ENCODE measurements around the gene EIF6. TPM values are rescaled to one million over a fixed set of nuclear protein-coding genes. Genes with fewer than 3 reads are reported as not detected.
A peak's percentile ranks its signal among the peaks of the same experiment; 100 is the strongest.
"Not testable (repeated sequence)": the region's sequence is repeated elsewhere in the genome, so short reads cannot be mapped to it uniquely, and the experiment has no call there.

The EIF6 gene
- total and polyA plus RNA-seq, 4 donors: 60.8 to 160 (median 106) TPM

- no peak for TF ChIP-seq GABPA (IDR thresholded peaks at IDR 0.05 in 1 of 2, conservative IDR thresholded peaks at IDR 0.05 in 1 of 2)
Measured at GRCh38 chr20:35263532-35264341, 20.8 kb downstream of the EIF6 start (continued).

DNA sequence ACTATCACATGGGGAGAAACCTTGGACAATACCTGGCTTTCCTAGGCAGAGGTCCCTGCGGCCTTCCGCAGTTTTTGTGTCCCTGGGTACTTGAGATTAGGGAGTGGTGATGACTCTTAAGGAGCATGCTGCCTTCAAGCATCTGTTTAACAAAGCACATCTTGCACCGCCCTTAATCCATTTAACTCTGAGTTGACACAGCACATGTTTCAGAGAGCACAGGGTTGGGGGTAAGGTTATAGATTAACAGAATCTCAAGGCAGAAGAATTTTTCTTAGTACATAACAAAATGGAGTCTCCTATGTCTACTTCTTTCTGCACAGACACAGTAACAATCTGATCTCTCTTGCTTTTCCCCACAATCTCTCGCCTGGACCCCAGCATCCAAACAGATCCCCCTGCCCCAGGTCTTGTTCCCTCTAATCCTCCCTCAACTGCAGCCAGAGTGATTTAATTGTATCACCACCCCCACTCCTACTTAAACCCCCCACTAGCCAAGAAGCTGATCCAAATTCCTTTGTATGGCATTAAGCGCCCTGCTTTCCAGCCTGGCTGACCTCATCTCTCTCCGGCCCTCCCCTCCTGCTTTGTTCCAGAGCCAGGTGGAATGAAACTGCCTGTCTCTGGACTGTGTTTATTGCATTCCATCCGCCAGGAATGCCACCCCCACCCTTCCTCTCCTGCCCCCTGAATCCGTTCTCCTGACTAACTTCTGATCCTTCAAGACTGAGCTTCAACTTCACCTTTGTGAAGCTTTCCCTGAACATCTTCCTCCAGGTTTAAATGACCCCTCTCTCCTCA, 21.6 kb downstream of the EIF6 start:
- H3K27me3 ChIP-seq (ENCODE audit: control insufficient read depth in 4 of 4, insufficient read depth in 4 of 4, low read length in 3 of 4); H3K9me3 ChIP-seq (ENCODE audit: control insufficient read depth in 4 of 4, low read length in 3 of 4); DNase-seq (ENCODE audit: low spot score); H3K9ac ChIP-seq (ENCODE audit: low read depth in 1 of 2, low read length in 2 of 2); H3K36me3 ChIP-seq (ENCODE audit: control insufficient read depth in 4 of 4, insufficient read depth in 3 of 4, low read depth in 1 of 4, low read length in 3 of 4); H3K4me3 ChIP-seq (ENCODE audit: low read depth in 1 of 3, low read length in 3 of 3): not testable (repeated sequence)
- WGBS: 45% methylated on average over 5 of the region's 8 CpGs
- Histone ChIP-seq H3K4me1 (ENCODE audit: control insufficient read depth in 4 of 4, insufficient read depth in 4 of 4, low read length in 3 of 4) (peaks cover 5 to 13% (median 11%) of the 10 kb centered on the region in 4 donors), H3K27ac (ENCODE audit: low read depth in 1 of 2, low read length in 2 of 2) (peak overlapping the region; percentile 3 to 23)
- TF ChIP-seq RAD21 (IDR thresholded peaks at IDR 0.05): peak in 1 of 2 donors; percentile 10

- H3K4me1 ChIP-seq (ENCODE audit: control insufficient read depth in 4 of 4, insufficient read depth in 4 of 4, low read length in 3 of 4): peaks cover 5 to 13% (median 11%) of the 10 kb centered on the region in 4 donors
- WGBS: 87% methylated on average over 7 of the region's 10 CpGs
- not testable (repeated sequence) for H3K27ac ChIP-seq (ENCODE audit: low read depth in 1 of 2, low read length in 2 of 2); H3K9ac ChIP-seq (ENCODE audit: low read depth in 1 of 2, low read length in 2 of 2); DNase-seq (ENCODE audit: low spot score); H3K27me3 ChIP-seq (ENCODE audit: control insufficient read depth in 4 of 4, insufficient read depth in 4 of 4, low read length in 3 of 4); H3K4me3 ChIP-seq (ENCODE audit: low read depth in 1 of 3, low read length in 3 of 3); H3K9me3 ChIP-seq (ENCODE audit: control insufficient read depth in 4 of 4, low read length in 3 of 4); H3K36me3 ChIP-seq (ENCODE audit: control insufficient read depth in 4 of 4, insufficient read depth in 3 of 4, low read depth in 1 of 4, low read length in 3 of 4)
Measured at GRCh38 chr20:35262321-35262720, 22.3 kb downstream of the EIF6 start.

DNA sequence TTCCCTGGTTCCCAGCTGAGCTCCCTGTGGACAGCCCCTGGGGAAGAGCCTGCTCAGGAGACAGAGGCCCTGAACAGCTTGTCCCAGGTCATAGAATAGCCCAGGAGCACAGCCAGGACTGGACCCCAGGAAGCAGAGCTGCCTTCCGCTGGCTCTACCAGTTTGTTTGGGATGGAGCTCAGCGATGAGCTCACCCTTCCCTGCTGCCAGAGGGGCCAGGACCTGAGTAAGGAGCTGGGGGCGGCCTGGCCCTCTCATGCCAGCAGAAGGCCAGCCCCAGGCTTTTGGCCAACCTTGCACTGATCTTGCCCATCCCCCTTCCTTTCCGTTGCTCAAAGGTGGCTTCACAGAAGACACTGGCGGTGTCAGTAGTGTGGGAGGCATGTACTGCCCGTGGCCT, 24.1 kb downstream of the EIF6 start:
- DNase-seq (ENCODE audit: low spot score): no peak

GRCh38 chr20:35257175-35257909, 27.2 kb downstream of the EIF6 start:
- 71% methylated on average over 8 of the region's 8 CpGs for WGBS
- TF ChIP-seq HNF4A (conservative IDR thresholded peaks at IDR 0.05) (peak in 1 of 2 donors; percentile 7), FOXA1 (IDR thresholded peaks at IDR 0.05) (no peak)
- Histone ChIP-seq H3K36me3 (ENCODE audit: control insufficient read depth in 4 of 4, insufficient read depth in 3 of 4, low read depth in 1 of 4, low read length in 3 of 4) (no peaks in the 10 kb centered on the region), H3K4me1 (ENCODE audit: control insufficient read depth in 4 of 4, insufficient read depth in 4 of 4, low read length in 3 of 4) (no peaks in the 10 kb centered on the region), H3K9ac (ENCODE audit: low read depth in 1 of 2, low read length in 2 of 2) (no peak overlapping the region), H3K9me3 (ENCODE audit: control insufficient read depth in 4 of 4, low read length in 3 of 4) (no peaks in the 10 kb centered on the region), H3K27me3 (ENCODE audit: control insufficient read depth in 4 of 4, insufficient read depth in 4 of 4, low read length in 3 of 4) (no peaks in the 10 kb centered on the region), H3K4me3 (ENCODE audit: low read depth in 1 of 3, low read length in 3 of 3) (no peak overlapping the region), H3K27ac (ENCODE audit: low read depth in 1 of 2, low read length in 2 of 2) (no peak overlapping the region)
- no peak for DNase-seq (ENCODE audit: low spot score)

More for the DNA sequence above, 24.1 kb downstream of the EIF6 start:
- Histone ChIP-seq H3K9ac (ENCODE audit: low read depth in 1 of 2, low read length in 2 of 2) (no peak overlapping the region), H3K4me3 (ENCODE audit: low read depth in 1 of 3, low read length in 3 of 3) (no peak overlapping the region), H3K27me3 (ENCODE audit: control insufficient read depth in 4 of 4, insufficient read depth in 4 of 4, low read length in 3 of 4) (no peaks in the 10 kb centered on the region), H3K9me3 (ENCODE audit: control insufficient read depth in 4 of 4, low read length in 3 of 4) (no peaks in the 10 kb centered on the region), H3K4me1 (ENCODE audit: control insufficient read depth in 4 of 4, insufficient read depth in 4 of 4, low read length in 3 of 4) (peaks cover 5 to 13% (median 11%) of the 10 kb centered on the region in 4 donors), H3K36me3 (ENCODE audit: control insufficient read depth in 4 of 4, insufficient read depth in 3 of 4, low read depth in 1 of 4, low read length in 3 of 4) (no peaks in the 10 kb centered on the region), H3K27ac (ENCODE audit: low read depth in 1 of 2, low read length in 2 of 2) (no peak overlapping the region)
- TF ChIP-seq FOXA1 (IDR thresholded peaks at IDR 0.05): no peak
- no peak for TF ChIP-seq RAD21 (IDR thresholded peaks at IDR 0.05)
- no peak for TF ChIP-seq NR2F2 (IDR thresholded peaks at IDR 0.05)
- TF ChIP-seq HNF4G (IDR thresholded peaks at IDR 0.05): no peak
- no peak for TF ChIP-seq YY1 (IDR thresholded peaks at IDR 0.05)
- TF ChIP-seq FOXA2 (IDR thresholded peaks at IDR 0.05): no peak
- no peak for TF ChIP-seq RXRA (IDR thresholded peaks at IDR 0.05)
- no peak for TF ChIP-seq SP1 (IDR thresholded peaks at IDR 0.05)
- no peak for TF ChIP-seq EGR1 (IDR thresholded peaks at IDR 0.05; ENCODE audit: low read depth in 2 of 2)
- TF ChIP-seq JUND (IDR thresholded peaks at IDR 0.05): no peak
- TF ChIP-seq, protein P1, sequence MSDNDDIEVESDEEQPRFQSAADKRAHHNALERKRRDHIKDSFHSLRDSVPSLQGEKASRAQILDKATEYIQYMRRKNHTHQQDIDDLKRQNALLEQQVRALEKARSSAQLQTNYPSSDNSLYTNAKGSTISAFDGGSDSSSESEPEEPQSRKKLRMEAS (IDR thresholded peaks at IDR 0.05): no peak
- WGBS: 86% methylated on average over 6 of the region's 6 CpGs

All from liver (tissue), 9 donors.